ENCODE results near the gene DCD.
"Not testable (repeated sequence)": the region's sequence is repeated elsewhere in the genome, so short reads cannot be mapped to it uniquely, and the experiment has no call there.

DCD gene

DNA sequence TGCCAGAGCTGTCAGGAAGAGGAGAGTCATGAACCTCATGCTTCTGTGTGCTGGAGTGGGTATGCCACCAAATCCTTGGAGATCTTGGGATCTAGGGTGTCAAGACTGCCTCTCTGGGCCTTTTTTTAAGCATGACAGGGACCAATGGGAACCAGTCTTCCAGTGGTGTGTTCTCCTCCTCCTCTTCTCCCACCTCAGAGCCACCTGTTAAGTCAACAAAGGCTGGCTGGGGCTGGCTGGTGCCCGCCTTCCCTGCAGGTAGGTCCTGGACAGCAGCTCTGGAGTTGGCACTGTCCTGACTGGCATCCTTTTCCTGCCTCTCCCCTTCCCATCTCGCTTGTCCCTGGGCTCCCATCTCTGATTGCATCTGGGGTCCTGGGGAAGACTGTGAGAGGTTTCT, at the start of gene DCD:
DCD (minus strand) TSS at position 101 of the 400 bp plus-strand sequence; CDS start at position 39, 62 bp downstream.
- DNase-seq = no peak

DNA sequence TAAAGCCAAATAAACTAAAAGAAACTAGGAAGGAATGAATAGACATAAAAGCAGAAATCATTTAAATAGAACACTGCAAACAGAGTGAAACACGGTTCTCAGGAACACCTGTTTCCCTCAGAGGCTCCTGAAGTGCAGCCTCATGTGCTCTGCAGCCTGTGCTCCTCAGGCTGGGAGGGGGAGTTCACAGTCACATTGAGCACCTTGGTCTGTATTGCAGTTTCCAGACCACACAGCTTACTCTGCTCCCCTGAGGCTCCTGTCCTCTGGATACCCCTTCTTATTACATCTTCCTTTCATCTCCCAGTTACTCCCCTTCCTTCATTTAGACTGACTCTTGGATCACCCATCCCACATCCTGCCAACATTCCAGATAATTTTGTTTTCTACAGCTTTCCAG, 49.7 kb upstream of the DCD start:
- DNase-seq = no peak

GRCh38 chr12:54692353-54692752, 44.2 kb upstream of the DCD start:
- DNase-seq = no peak

GRCh38 chr12:54689984-54690383, 41.8 kb upstream of the DCD start:
- DNase-seq = peak; percentile 21

GRCh38 chr12:54689034-54689372, 40.8 kb upstream of the DCD start:
- DNase-seq = no peak

DNA sequence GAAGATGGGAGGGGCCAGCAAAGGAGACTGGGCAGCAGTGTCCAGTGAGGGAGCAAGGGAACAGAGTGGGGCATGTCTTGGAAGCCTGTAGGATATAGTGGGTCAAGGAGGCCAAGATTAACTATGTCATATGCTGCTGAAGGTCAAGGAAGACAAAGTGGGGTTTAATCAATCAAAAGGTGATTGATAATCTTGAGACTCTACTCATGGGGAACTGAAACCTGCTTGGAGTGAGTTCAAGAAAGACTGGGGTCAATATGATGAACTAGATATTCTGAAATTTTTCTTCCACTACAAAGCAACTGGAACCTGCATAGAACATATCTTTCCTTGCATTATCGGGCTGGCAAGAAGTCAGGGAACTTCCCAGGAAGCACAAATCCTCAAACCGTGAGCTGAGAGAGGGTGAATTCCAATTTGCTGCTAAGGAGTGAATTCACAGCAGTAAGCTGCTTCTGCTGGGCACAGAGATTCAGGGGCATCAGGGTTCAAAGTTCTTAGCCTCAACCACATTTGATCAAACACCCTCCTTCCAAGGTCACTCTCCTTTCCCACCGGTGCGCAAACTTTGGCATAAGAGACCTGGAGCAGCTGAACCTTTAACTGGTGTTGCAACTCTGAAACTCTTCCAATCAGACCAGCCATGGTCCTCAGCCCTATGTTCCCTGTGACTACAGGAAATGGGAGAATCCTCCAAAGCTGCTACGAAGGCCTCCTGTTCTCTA, 40.3 kb upstream of the DCD start:
- no peak for DNase-seq

DNA sequence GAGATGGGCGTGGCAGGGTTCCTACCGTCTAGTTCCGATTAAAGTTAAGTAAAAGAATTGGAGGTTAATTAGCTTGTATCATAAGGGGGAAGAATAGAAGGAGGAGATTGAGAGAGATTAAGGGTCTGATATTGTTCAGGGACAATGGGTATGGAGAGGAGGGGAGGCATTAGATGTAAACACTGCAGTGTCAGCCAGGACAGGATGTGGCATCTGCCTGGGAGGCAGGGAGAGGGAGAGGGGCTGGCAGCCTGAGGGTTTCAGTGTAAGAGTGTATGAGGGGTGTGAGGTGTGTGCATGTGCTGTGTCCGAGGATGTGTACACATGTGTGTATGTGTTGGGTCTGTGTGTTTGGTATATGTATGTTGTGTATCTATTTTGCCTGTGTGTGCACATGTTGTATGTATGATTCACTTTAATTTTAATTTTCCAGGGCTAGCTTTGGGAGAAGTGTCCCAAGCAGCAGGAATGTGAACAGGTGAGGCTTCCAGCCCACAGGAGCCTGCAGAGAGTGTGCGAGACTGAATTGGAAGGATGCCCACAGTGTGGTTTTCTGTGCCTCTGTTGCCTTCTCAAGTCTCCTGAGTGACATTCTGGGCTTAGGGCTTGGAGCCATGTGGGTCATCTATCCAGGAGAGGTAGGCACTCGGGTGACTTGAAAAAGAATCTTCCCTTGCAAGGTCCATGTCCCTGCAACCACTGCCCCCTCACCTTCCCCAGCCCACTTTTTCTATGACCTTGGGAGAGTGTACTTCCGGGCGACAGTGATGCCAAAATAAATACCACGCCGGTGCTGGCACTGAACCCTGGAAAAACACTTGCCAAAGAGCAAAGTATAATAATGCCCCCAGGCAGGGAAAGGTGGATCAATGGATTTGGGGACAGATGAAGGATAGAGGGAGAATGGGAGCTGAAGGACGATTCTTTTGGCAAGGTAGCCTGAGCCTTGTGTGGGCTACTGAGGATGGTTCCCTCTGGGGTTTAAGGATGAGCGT, 36.8 kb upstream of the DCD start:
- no peak for DNase-seq

DNA sequence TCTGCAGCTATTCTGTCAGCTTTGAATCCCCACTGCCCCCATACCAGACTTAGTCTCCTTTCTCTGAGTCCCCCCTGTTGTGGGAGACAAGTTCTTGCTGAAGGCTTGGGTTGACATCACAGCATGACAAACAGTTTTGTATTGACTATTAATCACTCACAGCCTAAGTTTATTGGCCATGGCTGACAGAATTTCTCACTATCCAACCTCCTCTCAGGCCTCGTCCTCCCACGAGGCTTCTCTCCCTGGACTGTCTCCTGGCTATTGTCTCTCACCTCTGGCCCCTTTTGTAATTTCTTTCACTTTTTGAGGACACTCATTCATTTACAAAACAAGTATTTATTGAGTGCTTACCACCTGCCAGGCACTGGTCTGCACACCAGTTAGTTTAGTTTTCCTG, 35.2 kb upstream of the DCD start:
- no peak for DNase-seq

- DNase-seq = no peak
Observed at GRCh38 chr12:54682674-54683073, 34.5 kb upstream of the DCD start.

DNA sequence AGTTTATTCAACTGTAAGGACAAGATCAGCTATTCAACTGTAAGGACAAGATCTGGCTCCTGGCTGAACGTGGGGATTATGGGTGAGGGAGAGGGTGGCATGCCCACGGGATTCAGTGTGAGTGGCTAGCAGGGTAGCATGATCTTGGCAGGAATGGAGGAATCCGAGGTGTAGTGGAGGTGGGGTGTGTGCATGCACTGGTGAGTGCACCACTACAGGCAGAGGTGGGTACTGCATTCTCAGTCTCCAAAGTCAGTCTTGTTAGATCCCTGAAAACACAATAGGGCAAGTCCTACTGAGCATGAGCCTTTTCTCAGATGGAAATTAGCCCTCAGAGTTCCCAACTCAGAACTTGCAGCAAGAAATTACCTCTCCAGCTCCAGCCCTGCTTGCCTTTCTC, 32.2 kb upstream of the DCD start:
- DNase-seq = peak; percentile 67

GRCh38 chr12:54678131-54678530, 30.0 kb upstream of the DCD start:
- no peak for DNase-seq

- no peak for DNase-seq
Observed at GRCh38 chr12:54667945-54668344, 19.8 kb upstream of the DCD start.

DNA sequence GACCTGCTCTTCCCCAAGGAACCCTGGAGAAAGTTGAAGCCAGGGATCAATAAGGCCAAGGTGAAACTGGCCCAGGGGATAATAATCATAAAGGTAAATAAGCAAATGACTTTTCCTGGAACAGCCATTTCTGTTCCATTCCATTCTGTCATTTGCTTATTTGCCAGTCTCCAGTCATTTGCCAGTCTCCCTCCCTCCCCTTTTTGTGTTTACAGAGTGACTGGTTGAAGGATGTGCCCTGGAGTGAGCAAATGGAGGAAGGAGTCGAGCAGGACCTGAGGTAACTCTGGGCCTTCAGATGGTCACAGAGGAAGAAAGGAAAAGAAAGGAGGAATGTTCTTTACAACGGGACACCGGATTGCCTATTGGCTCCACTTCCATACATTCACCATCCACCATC, 17.8 kb upstream of the DCD start:
- DNase-seq = no peak

DNA sequence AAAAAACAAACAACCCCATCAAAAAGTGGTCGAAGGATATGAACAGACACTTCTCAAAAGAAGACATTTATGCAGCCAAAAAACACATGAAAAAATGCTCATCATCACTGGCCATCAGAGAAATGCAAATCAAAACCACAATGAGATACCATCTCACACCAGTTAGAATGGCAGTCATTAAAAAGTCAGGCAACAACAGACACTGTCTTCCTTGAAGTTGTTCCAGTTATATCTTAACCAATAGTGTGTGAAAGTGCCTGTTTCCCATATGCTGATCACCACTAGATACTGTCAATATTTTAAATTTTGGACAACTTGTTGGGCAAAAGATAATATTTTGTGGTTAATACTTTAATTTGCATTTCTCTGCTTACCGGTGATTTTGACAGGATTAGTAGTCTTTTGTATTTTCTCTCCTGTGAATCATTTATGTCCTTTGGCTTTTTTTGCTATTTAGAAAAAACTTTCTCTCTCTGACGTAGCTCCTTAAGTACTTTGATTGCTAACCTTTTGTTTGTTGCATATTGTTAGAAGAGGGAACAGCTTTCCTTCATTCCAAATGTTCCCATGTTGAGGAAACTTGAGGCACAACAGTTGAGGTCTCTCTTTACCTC, 17.0 kb upstream of the DCD start:
- not testable (repeated sequence) for DNase-seq

DNA sequence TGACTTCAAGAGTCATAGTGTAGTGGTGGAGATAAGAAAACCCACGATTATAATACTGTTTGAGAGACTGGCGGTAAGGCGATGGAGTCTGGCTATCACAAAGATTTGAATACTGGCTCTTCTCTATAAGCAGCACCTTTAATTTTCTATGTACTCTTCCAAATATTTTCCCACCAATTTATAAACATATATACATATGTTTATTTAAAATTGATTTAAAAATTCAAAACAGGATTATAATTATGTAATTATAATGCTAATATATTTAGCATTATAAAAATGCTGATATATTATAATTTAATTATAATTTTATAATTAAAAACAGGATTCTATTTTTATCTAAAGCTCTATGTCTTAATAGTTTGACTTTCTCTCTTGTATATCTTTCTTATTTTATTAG, 15.4 kb upstream of the DCD start:
- peak; percentile 30 for DNase-seq

DNA sequence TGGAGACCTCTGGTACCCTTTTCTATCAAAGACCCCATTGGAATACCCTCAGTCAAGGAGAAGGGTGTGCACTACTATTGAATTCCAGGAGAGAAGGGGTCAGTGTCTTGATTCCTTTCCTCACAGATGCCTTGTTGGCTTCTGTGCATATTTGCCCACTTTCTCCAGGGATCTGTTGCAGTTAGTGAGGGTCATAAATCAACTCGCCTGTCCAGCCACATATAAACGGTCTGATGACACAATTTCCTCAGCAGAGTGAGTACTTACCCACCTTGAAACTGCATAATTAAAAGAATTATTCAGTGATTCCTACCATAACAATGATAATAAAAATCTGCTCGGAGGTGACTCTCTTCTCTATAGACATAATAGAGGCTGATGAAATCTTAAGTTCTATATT, 13.9 kb upstream of the DCD start:
- DNase-seq = no peak

DNA sequence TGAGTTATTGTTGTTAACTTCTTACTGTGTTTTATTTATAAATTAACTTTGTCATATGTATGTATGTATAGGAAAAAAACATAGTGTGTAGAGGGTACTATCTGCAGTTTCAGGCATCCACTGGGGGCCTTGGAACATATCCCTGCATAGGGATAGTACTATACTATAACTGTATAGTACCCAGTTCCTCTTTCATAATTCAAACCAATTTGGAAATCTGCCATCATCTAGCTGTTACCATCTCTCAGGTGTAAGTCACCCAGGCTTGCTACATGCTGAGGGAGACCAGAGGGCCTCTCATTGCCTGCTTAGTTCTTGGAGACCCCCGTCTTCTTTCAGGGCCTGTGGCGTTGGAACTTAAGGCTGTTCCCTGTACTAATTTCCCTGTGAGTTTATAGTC, 12.9 kb upstream of the DCD start:
- DNase-seq = peak; percentile 35

DNA sequence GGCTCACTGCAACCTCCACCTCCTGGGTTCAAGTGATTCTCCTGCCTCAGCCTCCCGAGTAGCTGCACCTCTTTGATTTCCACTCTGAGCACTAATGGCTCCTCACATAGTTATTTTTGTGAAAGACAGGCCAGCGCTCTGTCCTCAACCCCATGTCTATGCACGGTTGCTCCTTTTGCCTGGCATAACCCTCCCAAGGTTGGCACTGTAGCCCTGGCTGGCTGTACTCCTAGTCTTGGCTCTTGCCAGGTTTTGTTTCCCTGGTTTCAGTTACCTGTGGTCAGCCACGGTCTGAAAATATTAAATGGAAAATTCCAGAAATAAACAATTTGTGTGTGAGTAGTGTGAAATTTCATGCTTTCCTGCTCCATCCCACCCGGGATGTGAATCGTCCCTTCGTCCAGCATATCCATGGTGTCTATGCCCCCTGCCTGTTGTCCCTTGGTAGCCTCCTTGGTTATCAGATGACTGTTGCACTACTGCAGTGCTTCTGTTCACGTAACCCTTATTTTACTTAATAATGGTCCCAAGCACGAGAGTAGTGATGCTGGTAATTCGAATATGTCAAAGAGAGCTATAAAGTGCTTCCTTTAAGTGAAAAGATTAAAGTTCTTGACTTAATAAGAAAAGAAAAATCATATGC, 12.3 kb upstream of the DCD start:
- DNase-seq = no peak

DNA sequence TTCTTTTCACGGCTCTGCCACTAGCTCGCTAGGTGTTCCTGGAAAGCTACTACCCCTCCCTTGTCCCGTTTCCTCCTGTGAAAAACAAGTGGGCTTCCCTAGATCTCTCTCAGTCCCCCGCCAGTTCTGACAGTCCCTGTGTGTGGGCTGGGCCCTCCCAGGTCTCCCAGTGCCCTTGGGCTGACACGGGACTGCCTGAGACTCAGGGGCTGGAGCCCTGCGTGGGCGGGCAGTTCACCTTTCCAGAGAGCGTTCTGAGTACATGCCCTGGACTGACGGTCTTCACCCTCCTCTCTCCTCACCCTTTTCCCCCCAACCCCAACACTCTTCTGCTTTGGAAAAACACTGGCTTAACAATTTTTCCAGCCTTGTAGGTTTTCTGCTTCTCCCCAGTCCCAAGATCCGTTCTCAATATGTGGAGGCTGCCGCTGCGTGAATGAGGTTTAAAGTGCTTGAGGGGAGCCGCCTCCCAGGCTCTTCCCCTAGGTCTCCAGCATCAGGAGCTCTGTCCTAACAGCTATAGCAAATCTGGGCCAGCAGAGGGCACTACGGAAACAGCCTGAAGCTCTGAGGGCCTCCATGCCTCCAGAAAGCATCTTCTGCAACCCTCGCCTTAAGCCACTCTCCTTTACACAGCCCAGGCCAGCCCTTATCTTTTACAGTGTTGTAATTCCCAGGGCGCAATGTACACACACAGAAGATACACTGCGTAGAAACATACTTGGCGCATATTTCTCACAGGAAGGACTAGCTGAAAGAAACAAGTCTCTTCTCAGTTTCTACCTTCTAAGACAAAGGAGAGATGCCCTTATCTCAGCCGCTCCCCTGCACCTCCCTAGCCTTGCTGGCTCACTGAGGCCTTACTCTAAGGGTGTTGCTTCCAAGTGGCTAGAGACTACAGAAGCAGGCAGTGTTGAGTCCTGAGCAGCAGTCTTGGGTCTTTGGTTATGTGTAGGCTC, 10.4 kb upstream of the DCD start:
- peak; percentile 77 for DNase-seq

GRCh38 chr12:54657105-54657607, 9.0 kb upstream of the DCD start:
- DNase-seq = no peak

- no peak for DNase-seq
Observed at GRCh38 chr12:54654926-54655325, 6.8 kb upstream of the DCD start.

DNA sequence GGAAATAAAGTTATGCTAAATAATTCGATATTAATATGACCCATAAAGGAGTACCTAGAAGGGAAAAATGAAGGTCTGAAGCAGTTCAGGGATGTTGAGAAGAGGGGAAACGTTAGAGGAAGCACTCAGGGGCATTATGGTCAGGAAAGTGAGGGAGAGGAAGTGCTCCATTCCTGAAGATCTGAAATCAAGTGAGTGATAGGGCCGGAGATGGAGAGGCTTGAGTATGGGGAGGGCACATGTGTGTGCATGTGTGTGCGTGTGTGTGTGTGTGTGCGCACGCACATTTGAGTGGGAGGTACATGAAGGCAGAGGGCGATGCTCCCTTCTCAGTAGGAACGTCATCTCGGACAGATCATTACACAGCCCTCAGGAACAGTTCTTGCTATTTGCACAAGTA, 4.9 kb upstream of the DCD start:
- DNase-seq = no peak
